Tibial nerve (tissue), 4 donors: Measurements from ENCODE around the gene LCN1. TPM values are rescaled to one million over a fixed set of nuclear protein-coding genes. Genes with fewer than 3 reads are reported as not detected.

Source experiments
- DNase-seq, 2 donors: peaks; one replicate each; pipeline ENCODE4 v3.0.0-alpha.2; 2019; ENCODE audit warnings: low spot score in 2 of 2
- H3K27ac ChIP-seq, 4 donors: fragments of 200-600 bp; sonication (generic) in 3 of 4; one replicate each; pipeline ENCODE4 v1.5.1; 2017 to 2019; ENCODE audit warnings: mild to moderate bottlenecking in 1 of 4
- H3K27me3 ChIP-seq, 2 donors: fragments of 200-600 bp; sonication (generic) in 1 of 2; one replicate each; pipeline versions ENCODE4 v1.5.1 to v1.6.0; 2017 to 2019
- H3K36me3 ChIP-seq, 3 donors: fragments of 200-600 bp; sonication (generic); one replicate each; pipeline ENCODE4 v1.5.1; 2018 to 2019
- H3K4me1 ChIP-seq, 4 donors: fragments of 200-600 bp; sonication (generic) in 3 of 4; one replicate each; pipeline ENCODE4 v1.5.1; 2017 to 2019
- H3K4me3 ChIP-seq, 4 donors: fragments of 200-600 bp; sonication (generic) in 3 of 4; one replicate each; pipeline ENCODE4 v1.5.1; 2017 to 2019; ENCODE audit warnings: mild to moderate bottlenecking in 1 of 4, moderate library complexity in 1 of 4
- H3K9me3 ChIP-seq, 4 donors: fragments of 200-600 bp; sonication (generic) in 3 of 4; one replicate each; pipeline ENCODE4 v1.5.1; 2017 to 2019
- EP300 ChIP-seq, 2 donors: sonication (generic); formaldehyde crosslinking; IDR thresholded peaks; one replicate each; pipeline ENCODE4 v1.6.1; 2017; ENCODE audit warnings: antibody characterized with exemption in 2 of 2, mild to moderate bottlenecking in 1 of 2
- POLR2A ChIP-seq, 2 donors: fragments of 450-650 bp; IDR thresholded peaks; one replicate each; pipeline ENCODE4 v1.6.1; 2017; ENCODE audit warnings: antibody characterized with exemption in 2 of 2, mild to moderate bottlenecking in 2 of 2, moderate library complexity in 2 of 2
- WGBS, 2 donors: methylation state at CpG; one replicate each; pipeline ENCODE4 v1.1.5; 2018; 5-methylcytosine and 5-hydroxymethylcytosine counted together
- total RNA-seq, 4 donors: library from RNA; depleted of rRNA; stranded (reverse); fragments of >200 nt; gene quantifications; one replicate each; pipeline ENCODE4 v1.1.0, GENCODE V29; 2016
- TF ChIP-seq, protein P1 (sequence below), 5 experiments: fragments of 200-600 bp in 3 of 5; fragments of 450-650 bp in 2 of 5; sonication (generic) in 3 of 5; IDR thresholded peaks; one replicate each; pipeline ENCODE4 v1.5.1; 2016 to 2019; ENCODE audit warnings: antibody characterized with exemption in 5 of 5, mild to moderate bottlenecking in 3 of 5, moderate library complexity in 2 of 5

The LCN1 gene
- total RNA-seq, 4 donors from 2014 or later, result not detected

DNA sequence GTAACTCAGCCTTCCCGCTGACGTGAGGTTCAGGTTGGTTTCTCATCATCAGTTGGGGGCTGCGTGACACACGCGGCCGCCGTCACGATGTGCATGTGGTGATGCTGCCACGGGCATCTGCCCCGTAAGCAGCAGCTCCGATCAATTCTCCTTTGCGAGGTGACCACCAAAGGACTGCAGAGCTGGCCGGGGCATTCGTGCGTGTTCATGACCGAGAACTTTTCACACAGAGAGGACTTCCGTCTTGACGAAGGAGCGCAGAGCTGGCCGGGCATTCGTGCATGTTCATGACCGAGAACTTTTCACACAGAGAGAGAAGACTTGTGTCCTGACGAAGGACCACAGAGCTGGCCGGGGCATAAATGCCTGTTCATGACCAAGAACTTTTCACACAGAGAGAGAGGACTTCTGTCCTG, 3.8 kb upstream of the LCN1 start:
- Histone ChIP-seq H3K4me3 (no peak overlapping the region), H3K27me3 (peaks cover 0 to 21% of the 10 kb centered on the region in 2 donors), H3K4me1 (no peaks in the 10 kb centered on the region), H3K36me3 (no peaks in the 10 kb centered on the region), H3K9me3 (no peaks in the 10 kb centered on the region), H3K27ac (no peak overlapping the region)
- TF ChIP-seq EP300 (IDR thresholded peaks at IDR 0.05) (no peak), POLR2A (IDR thresholded peaks at IDR 0.05) (no peak)
- TF ChIP-seq, protein P1, sequence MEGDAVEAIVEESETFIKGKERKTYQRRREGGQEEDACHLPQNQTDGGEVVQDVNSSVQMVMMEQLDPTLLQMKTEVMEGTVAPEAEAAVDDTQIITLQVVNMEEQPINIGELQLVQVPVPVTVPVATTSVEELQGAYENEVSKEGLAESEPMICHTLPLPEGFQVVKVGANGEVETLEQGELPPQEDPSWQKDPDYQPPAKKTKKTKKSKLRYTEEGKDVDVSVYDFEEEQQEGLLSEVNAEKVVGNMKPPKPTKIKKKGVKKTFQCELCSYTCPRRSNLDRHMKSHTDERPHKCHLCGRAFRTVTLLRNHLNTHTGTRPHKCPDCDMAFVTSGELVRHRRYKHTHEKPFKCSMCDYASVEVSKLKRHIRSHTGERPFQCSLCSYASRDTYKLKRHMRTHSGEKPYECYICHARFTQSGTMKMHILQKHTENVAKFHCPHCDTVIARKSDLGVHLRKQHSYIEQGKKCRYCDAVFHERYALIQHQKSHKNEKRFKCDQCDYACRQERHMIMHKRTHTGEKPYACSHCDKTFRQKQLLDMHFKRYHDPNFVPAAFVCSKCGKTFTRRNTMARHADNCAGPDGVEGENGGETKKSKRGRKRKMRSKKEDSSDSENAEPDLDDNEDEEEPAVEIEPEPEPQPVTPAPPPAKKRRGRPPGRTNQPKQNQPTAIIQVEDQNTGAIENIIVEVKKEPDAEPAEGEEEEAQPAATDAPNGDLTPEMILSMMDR (IDR thresholded peaks at IDR 0.05), result no peak
- no peak for DNase-seq
- WGBS, 2 donors, result 83 to 86% methylated on average over 24 of the region's 24 CpGs

DNA sequence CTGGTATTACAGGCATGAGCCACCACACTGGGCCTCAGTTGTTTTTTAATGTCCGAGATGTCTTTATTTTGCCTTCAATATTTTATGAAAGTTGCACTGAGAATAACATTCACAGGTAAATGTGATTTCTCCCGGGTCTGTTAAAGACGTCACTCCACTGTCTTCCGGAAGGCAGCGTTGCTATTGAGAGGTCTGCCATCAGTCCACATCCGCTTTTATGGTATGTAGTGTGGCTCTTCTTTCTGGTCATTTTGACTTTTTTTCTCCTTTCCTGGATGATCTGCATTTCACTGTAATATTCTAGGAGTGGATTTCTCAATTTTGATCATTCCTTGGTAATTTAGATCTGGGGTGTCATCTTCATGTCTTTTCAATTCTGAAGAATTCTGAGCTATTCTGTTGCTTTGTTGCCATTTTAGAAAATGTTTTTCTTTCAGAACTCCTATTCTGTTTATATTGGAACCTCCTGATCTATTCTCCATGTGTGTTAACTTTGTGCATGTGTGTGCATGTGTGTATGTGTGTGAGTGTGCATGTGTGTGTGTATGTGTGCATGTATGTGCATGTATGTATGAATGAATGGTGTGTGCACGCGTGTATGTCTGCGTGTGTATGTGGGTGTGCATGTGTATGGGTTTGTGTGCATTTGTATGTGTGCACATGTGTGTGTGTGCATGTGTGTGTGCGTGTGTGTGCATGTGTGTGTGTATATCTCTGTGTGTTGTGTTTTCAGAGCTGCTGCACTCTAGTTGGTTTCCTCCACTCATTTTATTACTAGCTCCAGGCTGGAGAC, 1.9 kb upstream of the LCN1 start:
- Histone ChIP-seq H3K4me1 (no peaks in the 10 kb centered on the region), H3K36me3 (no peaks in the 10 kb centered on the region), H3K4me3 (no peak overlapping the region), H3K27ac (no peak overlapping the region), H3K9me3 (no peaks in the 10 kb centered on the region), H3K27me3 (peaks cover 0 to 29% of the 10 kb centered on the region in 2 donors)
- TF ChIP-seq, protein P1 (IDR thresholded peaks at IDR 0.05), result no peak
- TF ChIP-seq EP300 (IDR thresholded peaks at IDR 0.05), result no peak
- no peak for TF ChIP-seq POLR2A (IDR thresholded peaks at IDR 0.05)
- 93 to 95% methylated on average over 10 of the region's 10 CpGs for WGBS, 2 donors
- no peak for DNase-seq

DNA sequence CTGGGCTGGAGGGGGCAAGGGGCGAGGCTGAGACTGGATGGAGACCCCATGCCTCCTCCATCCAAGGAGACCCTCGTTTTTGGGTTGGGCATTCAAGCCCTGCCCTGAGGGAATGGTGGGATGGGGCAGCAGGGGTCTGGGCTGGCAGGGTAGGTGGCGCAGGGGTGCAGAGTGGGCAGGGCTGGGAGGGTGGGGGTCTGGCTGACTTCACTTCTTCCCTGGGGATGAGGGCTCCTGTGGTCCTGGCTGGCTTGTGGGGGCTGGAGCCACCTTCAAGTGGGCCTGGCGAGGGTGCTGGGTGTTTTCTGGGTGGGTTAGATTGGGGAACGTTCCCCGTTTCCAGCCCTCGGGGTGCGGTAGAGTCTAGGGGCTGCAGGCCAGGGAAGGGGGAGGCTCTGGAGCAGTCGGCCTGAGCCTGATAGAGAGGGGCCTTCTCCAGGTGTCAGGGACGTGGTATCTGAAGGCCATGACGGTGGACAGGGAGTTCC, 412 bp downstream of the LCN1 start:
- WGBS, 2 donors, result 80 to 82% methylated on average over 11 of the region's 11 CpGs
- Histone ChIP-seq H3K4me3 (no peak overlapping the region), H3K9me3 (no peaks in the 10 kb centered on the region), H3K4me1 (no peaks in the 10 kb centered on the region), H3K27ac (no peak overlapping the region), H3K27me3 (peaks cover 0 to 34% of the 10 kb centered on the region in 2 donors), H3K36me3 (no peaks in the 10 kb centered on the region)
- TF ChIP-seq EP300 (IDR thresholded peaks at IDR 0.05) (no peak), POLR2A (IDR thresholded peaks at IDR 0.05) (no peak)
- TF ChIP-seq, protein P1 (IDR thresholded peaks at IDR 0.05), result no peak
- DNase-seq, result no peak

DNA sequence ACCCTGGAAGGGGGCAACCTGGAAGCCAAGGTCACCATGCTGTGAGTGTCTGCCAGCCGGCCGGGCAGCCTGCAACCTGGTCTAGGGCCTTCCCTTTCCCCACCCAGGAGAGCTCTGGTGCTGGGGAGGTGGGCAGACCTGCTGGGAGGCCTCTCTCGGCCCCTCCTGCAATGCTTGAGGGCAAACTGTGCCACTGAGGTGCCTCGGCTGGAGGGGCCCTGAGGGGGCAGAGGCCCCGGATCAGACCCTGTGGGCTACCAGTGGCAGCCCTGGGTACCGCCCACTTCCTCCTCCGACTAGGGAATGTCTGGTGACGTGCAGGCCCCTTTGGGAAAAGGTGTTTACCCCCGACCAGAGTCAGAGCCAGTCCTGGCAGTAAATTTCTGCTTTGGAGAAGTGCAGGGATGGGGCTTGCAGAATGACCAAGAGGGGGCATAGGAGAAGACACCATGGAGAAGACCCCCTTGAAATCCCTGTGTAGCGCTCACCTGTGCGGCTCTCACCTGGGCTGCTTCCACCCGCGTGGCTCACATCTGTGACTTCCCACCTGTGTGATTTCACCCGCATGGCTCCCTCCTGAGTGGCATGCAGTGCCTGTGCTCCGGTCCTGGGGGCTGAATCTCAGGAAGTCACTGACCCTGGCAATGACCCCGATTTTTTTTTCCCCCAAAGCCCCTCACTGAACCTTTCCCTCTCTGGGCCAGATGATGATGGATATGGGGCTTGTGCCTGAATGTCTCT, 1.1 kb downstream of the LCN1 start:
- Histone ChIP-seq H3K27me3 (peaks cover 0 to 35% of the 10 kb centered on the region in 2 donors), H3K27ac (no peak overlapping the region), H3K36me3 (no peaks in the 10 kb centered on the region), H3K4me3 (no peak overlapping the region), H3K9me3 (no peaks in the 10 kb centered on the region), H3K4me1 (no peaks in the 10 kb centered on the region)
- TF ChIP-seq EP300 (IDR thresholded peaks at IDR 0.05), result no peak
- TF ChIP-seq, protein P1 (IDR thresholded peaks at IDR 0.05), result no peak
- TF ChIP-seq POLR2A (IDR thresholded peaks at IDR 0.05), result no peak
- DNase-seq, result no peak
- 68 to 73% methylated on average over 13 to 16 of the region's 16 CpGs for WGBS, 2 donors

DNA sequence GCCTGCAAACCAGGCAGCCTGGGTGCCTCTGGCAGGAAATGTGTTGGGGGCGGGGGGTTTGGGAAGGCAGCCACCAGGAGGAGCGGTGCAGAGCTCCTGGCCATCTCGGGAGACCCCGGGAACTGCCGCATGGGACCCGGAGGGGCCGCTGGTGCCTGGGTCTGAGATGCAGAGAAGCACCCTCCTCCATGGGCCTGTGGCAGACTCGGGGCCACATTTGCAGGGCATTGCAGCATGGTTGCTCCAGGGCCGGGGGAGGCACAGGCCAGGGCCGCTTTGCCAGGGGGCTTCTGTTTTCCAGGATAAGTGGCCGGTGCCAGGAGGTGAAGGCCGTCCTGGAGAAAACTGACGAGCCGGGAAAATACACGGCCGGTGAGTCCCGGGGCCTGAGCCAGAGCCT, 1.7 kb downstream of the LCN1 start:
- H3K36me3 ChIP-seq, result no peaks in the 10 kb centered on the region
- no peaks in the 10 kb centered on the region for H3K9me3 ChIP-seq
- H3K4me3 ChIP-seq, result no peak overlapping the region
- DNase-seq, result no peak
- H3K4me1 ChIP-seq, result no peaks in the 10 kb centered on the region
- WGBS, 2 donors, result 69 to 71% methylated on average over 17 of the region's 17 CpGs
- H3K27ac ChIP-seq, result no peak overlapping the region
- TF ChIP-seq EP300 (IDR thresholded peaks at IDR 0.05) (no peak), POLR2A (IDR thresholded peaks at IDR 0.05) (no peak)
- TF ChIP-seq, protein P1 (IDR thresholded peaks at IDR 0.05), result no peak
- peaks cover 0 to 31% of the 10 kb centered on the region in 2 donors for H3K27me3 ChIP-seq
